Heart left ventricle (tissue), 16 donors: ENCODE measurements around the gene SLC22A23. TPM values are rescaled to one million over a fixed set of nuclear protein-coding genes. Genes with fewer than 3 reads are reported as not detected.
A peak's percentile ranks its signal among the peaks of the same experiment; 100 is the strongest.

Experiments used
- ATAC-seq, 4 donors: fragments of 200-7000 bp; cut with Tn5 transposase; one replicate each; pipeline ENCODE4 v1.9.1; 2020 to 2022; ENCODE audit warnings: moderate library complexity in 4 of 4, mild to moderate bottlenecking in 3 of 4, moderate number of reproducible peaks in 1 of 4
- DNase-seq, 5 donors: peaks; one replicate each; pipeline ENCODE4 v3.0.0-alpha.2; 2020
- H3K27ac ChIP-seq, 12 donors: fragments of 200-600 bp; sonication (generic) in 4 of 12; one replicate each; pipeline versions ENCODE4 v1.5.0 to v1.8.0; 2016 to 2022; ENCODE audit warnings: mild to moderate bottlenecking in 2 of 12
- H3K27me3 ChIP-seq, 9 donors: fragments of 200-600 bp; sonication (generic) in 2 of 9; one replicate each; pipeline versions ENCODE4 v1.5.1 to v1.8.0; 2016 to 2022; ENCODE audit warnings: mild to moderate bottlenecking in 3 of 9
- H3K36me3 ChIP-seq, 9 donors: fragments of 200-600 bp; sonication (generic) in 2 of 9; one replicate each; pipeline versions ENCODE4 v1.5.0 to v1.8.0; 2018 to 2022; ENCODE audit warnings: mild to moderate bottlenecking in 2 of 9
- H3K4me1 ChIP-seq, 12 donors: fragments of 200-600 bp; sonication (generic) in 4 of 12; one replicate each; pipeline versions ENCODE4 v1.5.0 to v1.8.0; 2016 to 2022; ENCODE audit warnings: mild to moderate bottlenecking in 3 of 12
- H3K4me3 ChIP-seq, 12 donors: fragments of 200-600 bp; sonication (generic) in 4 of 12; one replicate each; pipeline versions ENCODE4 v1.5.0 to v1.8.0; 2017 to 2022; ENCODE audit warnings: mild to moderate bottlenecking in 9 of 12, moderate library complexity in 4 of 12
- H3K9me3 ChIP-seq, 12 donors: fragments of 200-600 bp; sonication (generic) in 4 of 12; one replicate each; pipeline versions ENCODE4 v1.5.0 to v1.8.0; 2016 to 2022; ENCODE audit warnings: mild to moderate bottlenecking in 1 of 12
- CTCF ChIP-seq, 12 donors: fragments of 200-600 bp; sonication (generic) in 4 of 12; IDR thresholded peaks; one replicate each; pipeline versions ENCODE4 v1.5.0 to v1.8.0; 2018 to 2022; ENCODE audit warnings: antibody characterized with exemption in 12 of 12, mild to moderate bottlenecking in 5 of 12
- POLR2A ChIP-seq, 2 donors: fragments of 450-650 bp; IDR thresholded peaks; one replicate each; pipeline ENCODE4 v1.6.1; 2017; ENCODE audit warnings: antibody characterized with exemption in 2 of 2, mild to moderate bottlenecking in 2 of 2, moderate library complexity in 2 of 2
- WGBS, 4 donors: extraction: QIAGEN DNeasy Blood & Tissue Kit in 2 of 4; methylation state at CpG; one replicate each; pipeline versions ENCODE4 v1.1.5 to v1.1.7; 2013 to 2018; 5-methylcytosine and 5-hydroxymethylcytosine counted together
- intact Hi-C, 10 donors: fragments of 100-400 bp; cut with DNase I; formaldehyde crosslinking; loops; one replicate each; pipeline versions ENCODE4 v1.11.1 to v1.14.2; 2022
- polyA plus RNA-seq, 2 donors: library from polyadenylated mRNA; stranded (reverse); fragments of 200-250 nt; gene quantifications; one replicate each; pipeline ENCODE4 v1.2.3, GENCODE V29; 2013
- total RNA-seq, 9 donors: library from RNA; depleted of rRNA in 2 of 9; stranded (reverse); fragments of >200 nt in 2 of 9; fragmentation: NEBNext Ultra II Directional in 3 of 9; extraction: Animal tissue kit (Norgen Biotek cat#: 25700) in 3 of 9; gene quantifications; one replicate each; pipeline versions ENCODE4 v1.1.0 to v1.2.4, GENCODE V29; 2016 to 2023
- donor health status: ischemic (EF 13 %, LVEDD 7.1; RV severe dilation, severe dysfunction).
- donor health status: healthy with polysubstance abuse.
- donor health status: DM: no; HTN: yes; CAD: no.
- donor health status: DM: no; HTN: no; CAD: no.
- donor health status: ischemic (EF 25% LVEDD 6.9; RV normal size, moderate dysfunction).
- donor health status: ischemic (EF 25% LVEDD 5.7; RV mildly dilated, moderate dysfunction).
- donor health status: healthy.
- donor health status: DM: yes; HTN: yes; CAD: no.
- donor health status: ischemic (EF 35%, LVEDD 5.7; RV mildly dilated, moderate dysfunction).
- donor health status: nonischemic (EF 11% LVEDD 7.7; RV severe dilation, severe dysfunction).
- donor health status: DM: yes; HTN: yes; CAD: no.
- donor health status: PGD.
- donor health status: ischemic (EF 29% LVEDD 5.4; RV normal size, mild dysfunction).
- donor health status: nonischemic (EF 23%, LVEDD 6.1; RV moderate dilation, normal function).

Gene SLC22A23
- total and polyA plus RNA-seq, 11 donors = 2.9 to 12.4 (median 5.2) TPM

- Histone ChIP-seq H3K27me3 (no peaks in the 10 kb centered on the region), H3K4me3 (no peak overlapping the region), H3K9me3 (no peaks in the 10 kb centered on the region), H3K4me1 (peaks cover 0 to 15% (median 0%) of the 10 kb centered on the region in 12 donors), H3K27ac (peak overlapping the region in 1 of 12 donors; percentile 67), H3K36me3 (no peaks in the 10 kb centered on the region)
- ATAC-seq = peak in 3 of 4 donors; percentile 28 to 71 (median 37)
- no peak for TF ChIP-seq POLR2A (IDR thresholded peaks at IDR 0.05)
- no peak for TF ChIP-seq CTCF (IDR thresholded peaks at IDR 0.05)
- DNase-seq = no peak
- intact Hi-C loops = no loop called here
- 60 to 67% (median 61%) methylated on average over 23 to 26 of the region's 26 CpGs for WGBS, 4 donors
These were observed 18.4 kb downstream of the SLC22A23 start for GRCh38 chr6:3438190-3439167.

GRCh38 chr6:3433005-3433404, 23.8 kb downstream of the SLC22A23 start:
- Histone ChIP-seq H3K27me3 (no peaks in the 10 kb centered on the region), H3K36me3 (no peaks in the 10 kb centered on the region), H3K4me3 (no peak overlapping the region), H3K4me1 (peaks cover 0 to 1% (median 0%) of the 10 kb centered on the region in 12 donors), H3K9me3 (no peaks in the 10 kb centered on the region), H3K27ac (no peak overlapping the region)
- intact Hi-C loops = no loop called here
- ATAC-seq = peak in 1 of 4 donors; percentile 55
- TF ChIP-seq POLR2A (IDR thresholded peaks at IDR 0.05) (no peak), CTCF (IDR thresholded peaks at IDR 0.05) (no peak)
- 62 to 81% (median 73%) methylated on average over 4 of the region's 4 CpGs for WGBS, 4 donors
- DNase-seq = no peak

GRCh38 chr6:3432416-3432815, 24.4 kb downstream of the SLC22A23 start:
- ATAC-seq (no peak), DNase-seq (no peak)
- H3K4me1 ChIP-seq = peaks cover 0 to 7% (median 5%) of the 10 kb centered on the region in 12 donors
- H3K9me3 ChIP-seq = no peaks in the 10 kb centered on the region
- 88 to 94% (median 92%) methylated on average over 7 of the region's 7 CpGs for WGBS, 4 donors
- intact Hi-C loops = no loop called here
- no peak overlapping the region for H3K27ac ChIP-seq
- TF ChIP-seq CTCF (IDR thresholded peaks at IDR 0.05) = no peak
- no peak for TF ChIP-seq POLR2A (IDR thresholded peaks at IDR 0.05)
- no peaks in the 10 kb centered on the region for H3K36me3 ChIP-seq
- no peaks in the 10 kb centered on the region for H3K27me3 ChIP-seq
- no peak overlapping the region for H3K4me3 ChIP-seq

GRCh38 chr6:3431994-3432393, 24.9 kb downstream of the SLC22A23 start:
- Histone ChIP-seq H3K36me3 (no peaks in the 10 kb centered on the region), H3K27me3 (no peaks in the 10 kb centered on the region), H3K4me1 (peaks cover 0 to 12% (median 7%) of the 10 kb centered on the region in 12 donors), H3K4me3 (no peak overlapping the region), H3K9me3 (no peaks in the 10 kb centered on the region), H3K27ac (no peak overlapping the region)
- TF ChIP-seq CTCF (IDR thresholded peaks at IDR 0.05) (no peak), POLR2A (IDR thresholded peaks at IDR 0.05) (no peak)
- 80 to 89% (median 85%) methylated on average over 8 of the region's 8 CpGs for WGBS, 4 donors
- DNase-seq (no peak), ATAC-seq (no peak)
- intact Hi-C loops = no loop called here
